Panc1 (cell line): ENCODE results near the gene CRIP2. TPM values are rescaled to one million over a fixed set of nuclear protein-coding genes. Genes with fewer than 3 reads are reported as not detected.

Source experiments
- ATAC-seq: fragments of 200-7000 bp; cut with Tn5 transposase; 2 replicates; pipeline ENCODE4 v1.9.1; 2020; ENCODE audit warnings: mild to moderate bottlenecking, moderate library complexity
- BruUV-seq: library from RNA; stranded (reverse); fragments of 400-500 nt; replicated peaks from 2 replicates; lab custom pipeline; 2021; lab: Mats Ljungman, UMichigan
- CTCF ChIA-PET: fragments of 300-600 bp; sonication (Branson Sonifier 250); formaldehyde crosslinking; loops from one replicate; lab custom pipeline; 2022; ENCODE audit warnings: antibody characterized with exemption; lab: Charles Lee
- POLR2A ChIA-PET: fragments of 300-600 bp; sonication (Branson Sonifier 250); formaldehyde crosslinking; loops from one replicate; lab custom pipeline; 2022; ENCODE audit warnings: antibody characterized with exemption; lab: Charles Lee
- DNase-seq: peaks from one replicate; pipeline ENCODE4 v3.0.0-alpha.2; 2010; ENCODE audit warnings: low read depth, low spot score
- H3K27ac ChIP-seq: 2 replicates; pipeline ENCODE4 v1.5.1; 2011; ENCODE audit warnings: mild to moderate bottlenecking, low read length, inconsistent platforms
- H3K27me3 ChIP-seq: fragments of 200-500 bp; sonication (Bioruptor generic); 2 replicates; pipeline ENCODE4 v1.6.0; 2014; ENCODE audit warnings: low read length, inconsistent platforms; ENCODE audit not compliant: control insufficient read depth, insufficient read depth
- H3K36me3 ChIP-seq: fragments of 200-500 bp; sonication (Bioruptor generic); 2 replicates; pipeline ENCODE4 v1.5.1; 2014; ENCODE audit warnings: inconsistent platforms, mild to moderate bottlenecking, low read length, moderate library complexity; ENCODE audit not compliant: control insufficient read depth, insufficient read depth
- H3K4me1 ChIP-seq: 2 replicates; pipeline ENCODE4 v1.5.1; 2011; ENCODE audit warnings: inconsistent platforms, mild to moderate bottlenecking, low read length, moderate library complexity; ENCODE audit not compliant: control insufficient read depth, insufficient read depth
- H3K4me3 ChIP-seq, 2 experiments: 2 replicates each; pipeline ENCODE4 v1.5.1; 2011 to 2012; ENCODE audit warnings: low read depth in 2 of 2, low read length in 2 of 2, mild to moderate bottlenecking in 2 of 2, inconsistent platforms in 1 of 2, moderate library complexity in 1 of 2
- H3K9me3 ChIP-seq: fragments of 200-500 bp; sonication (Bioruptor generic); 2 replicates; pipeline ENCODE4 v1.5.1; 2014; ENCODE audit warnings: low read depth, mild to moderate bottlenecking, inconsistent platforms, low read length, moderate library complexity; ENCODE audit not compliant: control insufficient read depth, insufficient read depth
- CTCF ChIP-seq: fragments of 450-650 bp; IDR thresholded peaks from 2 replicates; pipeline ENCODE4 v1.5.1; 2017; ENCODE audit warnings: mild to moderate bottlenecking
- POLR2AphosphoS5 ChIP-seq: IDR thresholded peaks from 2 replicates; pipeline ENCODE4 v1.6.1; 2012; ENCODE audit warnings: mild to moderate bottlenecking, low read depth, low read length, moderate library complexity
- REST ChIP-seq, 2 experiments: IDR thresholded peaks; 2 replicates each; pipeline ENCODE4 v1.6.1; 2011 to 2012; ENCODE audit warnings: low read depth in 2 of 2, control low read depth in 1 of 2, low read length in 1 of 2, mild to moderate bottlenecking in 1 of 2, moderate library complexity in 1 of 2; ENCODE audit not compliant: insufficient read depth in 1 of 2
- SIN3A ChIP-seq: IDR thresholded peaks from 2 replicates; pipeline ENCODE4 v1.6.1; 2012; ENCODE audit warnings: low read depth, mild to moderate bottlenecking, low read length, moderate library complexity, borderline replicate concordance; ENCODE audit not compliant: insufficient read depth
- TCF7L2 ChIP-seq: IDR thresholded peaks from 2 replicates; pipeline ENCODE4 v1.6.1; 2011; ENCODE audit warnings: mild to moderate bottlenecking, low read depth, low read length, inconsistent platforms
- in situ Hi-C: cut with HindIII; loops from 2 replicates; pipeline ENCODE4 v1.10.0; 2016; ENCODE audit warnings: low sequenced_read_pairs, low pct_unique_long_range_greater_than_20kb
- intact Hi-C: fragments of 100-400 bp; cut with micrococcal nuclease; formaldehyde crosslinking; loops from one replicate; pipeline ENCODE4 v1.10.0; 2022; ENCODE audit not compliant: unreplicated experiment
- total RNA-seq: library from RNA; stranded (reverse); gene quantifications from one replicate; pipeline ENCODE4 v1.2.1, GENCODE V29; 2021; ENCODE audit not compliant: unreplicated experiment

CRIP2 gene
- total RNA-seq, 1 experiment from 2014 or later: 280 TPM

- POLR2A ChIA-PET: no interaction called here
- TF ChIP-seq TCF7L2: no peak
- TF ChIP-seq SIN3A: no peak
- TF ChIP-seq REST (IDR thresholded peaks at IDR 0.05; ENCODE audit: insufficient read depth in 1 of 2, low read depth in 2 of 2, low read length in 1 of 2): no peak
- no peak for TF ChIP-seq POLR2AphosphoS5
- peak; percentile 50 for TF ChIP-seq CTCF
- intact Hi-C loops (no loop called here), in situ Hi-C loops (no loop called here)
- no peak for ATAC-seq
- Histone ChIP-seq H3K4me1 (no peaks in the 10 kb centered on the region), H3K9me3 (no peaks in the 10 kb centered on the region), H3K4me3 (peak overlapping the region in 1 of 2 experiments; percentile 41; a peak in 1 of 4 replicates), H3K27ac (no peak overlapping the region), H3K36me3 (no peaks in the 10 kb centered on the region), H3K27me3 (no peaks in the 10 kb centered on the region)
- CTCF ChIA-PET: interaction anchor here (0.6 to 1.0 kb wide), 2 partner anchors 39 to 59 kb away, joined by 3 to 5 read pairs; no protein-coding TSS in a partner anchor
- BruUV-seq: no TSS peak
- no peak for DNase-seq
Measured at GRCh38 chr14:105528586-105529318, 54.1 kb downstream of the CRIP2 start.

- no TSS peak for BruUV-seq
- Histone ChIP-seq H3K27ac (no peak overlapping the region), H3K27me3 (no peaks in the 10 kb centered on the region), H3K36me3 (no peaks in the 10 kb centered on the region), H3K9me3 (no peaks in the 10 kb centered on the region), H3K4me1 (no peaks in the 10 kb centered on the region), H3K4me3 (no peak overlapping the region)
- intact Hi-C loops (no loop called here), in situ Hi-C loops (no loop called here)
- ATAC-seq (no peak), DNase-seq (no peak)
- TF ChIP-seq TCF7L2 (no peak), CTCF (no peak), POLR2AphosphoS5 (no peak), REST (IDR thresholded peaks at IDR 0.05; ENCODE audit: insufficient read depth in 1 of 2, low read depth in 2 of 2, low read length in 1 of 2) (no peak), SIN3A (no peak)
- ChIA-PET CTCF (no interaction called here), POLR2A (no interaction called here)
Measured at GRCh38 chr14:105529319-105529568, 54.6 kb downstream of the CRIP2 start.
